PC-3 (cell line): Measurements from ENCODE around the gene PCDHGB7.

Experiments
- EZH2 ChIP-seq: fragments of 300-600 bp; sonication (generic); IDR thresholded peaks from one replicate; pipeline ENCODE4 v1.6.1; 2017; ENCODE audit warnings: antibody characterized with exemption, mild to moderate bottlenecking, low read length; ENCODE audit not compliant: unreplicated experiment
- EZH2phosphoT487 ChIP-seq: fragments of 300-600 bp; sonication (generic); IDR thresholded peaks from 2 replicates; pipeline ENCODE4 v1.6.1; 2018; ENCODE audit warnings: mild to moderate bottlenecking, antibody characterized with exemption, low read length, borderline replicate concordance
- TF ChIP-seq, protein P1 (sequence below): fragments of 300-600 bp; sonication (generic); conservative IDR thresholded peaks from 2 replicates; pipeline ENCODE4 v1.5.1; 2017; ENCODE audit warnings: antibody characterized with exemption, low read depth, mild to moderate bottlenecking, low read length

DNA sequence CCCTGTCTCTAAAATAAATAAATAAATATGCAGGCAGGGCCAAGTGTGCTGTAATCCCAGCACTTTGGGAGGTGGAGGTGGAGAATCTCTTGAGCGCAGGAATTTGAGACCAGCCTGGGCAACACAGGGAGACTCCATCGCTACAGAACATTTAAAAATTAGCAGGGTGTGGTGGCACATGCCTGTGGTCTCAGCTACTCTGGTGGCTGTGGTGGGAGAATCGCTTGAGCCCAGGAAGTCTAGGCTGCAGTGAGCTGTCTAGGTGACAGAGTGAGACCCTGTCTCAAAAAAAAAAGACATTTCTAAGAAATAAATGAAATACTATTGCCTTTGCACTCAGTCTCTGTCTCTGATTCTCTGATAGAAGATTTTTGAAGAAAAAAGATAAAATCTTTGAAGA is 5.9 kb upstream of the PCDHGB7 start:
- TF ChIP-seq, protein P1, sequence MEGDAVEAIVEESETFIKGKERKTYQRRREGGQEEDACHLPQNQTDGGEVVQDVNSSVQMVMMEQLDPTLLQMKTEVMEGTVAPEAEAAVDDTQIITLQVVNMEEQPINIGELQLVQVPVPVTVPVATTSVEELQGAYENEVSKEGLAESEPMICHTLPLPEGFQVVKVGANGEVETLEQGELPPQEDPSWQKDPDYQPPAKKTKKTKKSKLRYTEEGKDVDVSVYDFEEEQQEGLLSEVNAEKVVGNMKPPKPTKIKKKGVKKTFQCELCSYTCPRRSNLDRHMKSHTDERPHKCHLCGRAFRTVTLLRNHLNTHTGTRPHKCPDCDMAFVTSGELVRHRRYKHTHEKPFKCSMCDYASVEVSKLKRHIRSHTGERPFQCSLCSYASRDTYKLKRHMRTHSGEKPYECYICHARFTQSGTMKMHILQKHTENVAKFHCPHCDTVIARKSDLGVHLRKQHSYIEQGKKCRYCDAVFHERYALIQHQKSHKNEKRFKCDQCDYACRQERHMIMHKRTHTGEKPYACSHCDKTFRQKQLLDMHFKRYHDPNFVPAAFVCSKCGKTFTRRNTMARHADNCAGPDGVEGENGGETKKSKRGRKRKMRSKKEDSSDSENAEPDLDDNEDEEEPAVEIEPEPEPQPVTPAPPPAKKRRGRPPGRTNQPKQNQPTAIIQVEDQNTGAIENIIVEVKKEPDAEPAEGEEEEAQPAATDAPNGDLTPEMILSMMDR: no peak
- TF ChIP-seq EZH2 (no peak), EZH2phosphoT487 (no peak)
